ENCODE results near the gene GSPT1. TPM values are rescaled to one million over a fixed set of nuclear protein-coding genes. Genes with fewer than 3 reads are reported as not detected.

GSPT1 gene
- total RNA-seq (2011; cell fraction: chromatin; rRNA removed; ENCODE audit: low replicate concordance) = 57.0 and 199 TPM in 2 replicates
- 38.0 and 40.4 TPM in 2 replicates for total RNA-seq (2011; cell fraction: nucleolus; rRNA removed)
- total RNA-seq (2011; cell fraction: nucleoplasm; rRNA removed) = 65.7 and 69.3 TPM in 2 replicates
- 107 TPM in 2 replicates for total RNA-seq (2014; rRNA removed)
- 151 and 161 TPM in 2 replicates for total RNA-seq (2014; rRNA removed; fragmentation: Illumina TruSeq; extraction: Trizol)
- 147 and 148 TPM in 2 replicates for total RNA-seq (2015; rRNA removed; fragmentation: Illumina TruSeq; extraction: Trizol)
- total RNA-seq (2021) = 210 and 219 TPM in 2 replicates
- 126 and 162 TPM in 2 replicates for polyA plus RNA-seq (2011; rRNA removed)
- 34.0 and 61.3 TPM in 2 replicates for polyA plus RNA-seq (2011; cell fraction: cytosol; rRNA removed)
- 44.0 and 62.3 TPM in 2 replicates for polyA plus RNA-seq (2011; cell fraction: nucleus; rRNA removed)
- 105 and 133 TPM in 2 replicates for polyA plus RNA-seq (2012)
- polyA plus RNA-seq (2014; fragmentation: Illumina TruSeq; extraction: Trizol) = 219 and 269 TPM in 2 replicates
- polyA plus RNA-seq (2014; fragmentation: Nextera tagmentation; extraction: Ambion mirVana) = 10 to 100 TPM; 63.8 to 75.0 TPM
- polyA plus RNA-seq (2014; rRNA removed) = 111 and 132 TPM in 2 replicates
- 195 and 213 TPM in 2 replicates for polyA minus RNA-seq (2011; rRNA and poly(A)+ RNA removed)
- polyA minus RNA-seq (2011; cell fraction: cytosol; rRNA and poly(A)+ RNA removed) = 105 and 141 TPM in 2 replicates
- polyA minus RNA-seq (2011; cell fraction: nucleus; rRNA and poly(A)+ RNA removed) = 21.4 and 47.9 TPM in 2 replicates
- percentile 92 among the genes with signal in this experiment for Bru-seq, nascent RNA
- BruChase-seq, experiment 1, labeled RNA remaining after a 2-hour chase = percentile 97 among the genes with signal in this experiment
- percentile 98 among the genes with signal in this experiment for BruChase-seq, experiment 2, labeled RNA remaining after a 6-hour chase
- long read RNA-seq, experiment 1, full-length matches to known transcripts = 827 of 1,110 reads
- long read RNA-seq, experiment 1, partial matches to known transcripts = 204 of 1,110 reads
- long read RNA-seq, experiment 1, other reads (novel, unspliced or antisense) = 79 of 1,110 reads
- long read RNA-seq, experiment 2, full-length matches to known transcripts = 110 of 225 reads
- long read RNA-seq, experiment 2, partial matches to known transcripts = 51 of 225 reads
- long read RNA-seq, experiment 2, other reads (novel, unspliced or antisense) = 64 of 225 reads
- long read RNA-seq, experiment 3, full-length matches to known transcripts = 5 of 22 reads
- long read RNA-seq, experiment 3, partial matches to known transcripts = 14 of 22 reads
- long read RNA-seq, experiment 3, other reads (novel, unspliced or antisense) = 3 of 22 reads

- Histone ChIP-seq H3K4me1 (replicated peaks in 1 of 2; ENCODE audit: control insufficient read depth in 2 of 2, insufficient read depth in 2 of 2, low read length in 2 of 2) (peaks cover 14 to 16% of the 10 kb centered on the region in 2 experiments), H3K4me3 (peak within 1 kb of the TSS; percentile 95), H3K27ac (ENCODE audit: extremely low read depth, low read depth, low read length) (peak within 1 kb of the TSS; percentile 92), H3K27me3 (ENCODE audit: control insufficient read depth in 2 of 2, insufficient read depth in 2 of 2, low read length in 2 of 2) (no peaks in the 10 kb centered on the region), H3K9me3 (replicated peaks; ENCODE audit: control insufficient read depth, insufficient read depth, low read depth, low read length) (no peaks in the 10 kb centered on the region), H3K79me2 (ENCODE audit: control insufficient read depth, insufficient read depth, low read length) (peaks cover 49% of the 10 kb centered on the region), H3K4me2 (ENCODE audit: insufficient read depth, low read length) (peak within 1 kb of the TSS; percentile 88), H3K9me1 (ENCODE audit: control insufficient read depth, insufficient read depth, low read length) (no peaks in the 10 kb centered on the region), H2AFZ (ENCODE audit: low read depth, low read length) (peak within 1 kb of the TSS; percentile 94), H3K36me3 (ENCODE audit: control insufficient read depth, insufficient read depth, low read length) (peaks cover 29% of the 10 kb centered on the region), H4K20me1 (replicated peaks; ENCODE audit: control insufficient read depth, insufficient read depth, low read length) (peaks cover 32% of the 10 kb centered on the region), H3K9ac (ENCODE audit: insufficient read depth in 1 of 2, low read depth in 2 of 2, low read length in 2 of 2) (peak within 1 kb of the TSS; percentile 92 to 97)
- peak; percentile 93 for ATAC-seq
- BruUV-seq (replicated peaks) = no TSS peak
- CTCF ChIA-PET (ENCODE audit: low intra/inter-chr PET ratio) = no interaction called here
- 1% methylated on average over 62 of the region's 84 CpGs for WGBS (ENCODE audit: insufficient coverage, low coverage, missing lambda C conversion rate)
- peak; percentile 89 for FAIRE-seq
- DNase-seq (ENCODE audit: extremely low read depth in 1 of 4, low spot score in 3 of 4) = peak; percentile 91 to 99 (median 94)
- POLR2A ChIA-PET = interaction anchor here (0.6 to 1.2 kb wide), 9 partner anchors 10 to 152 kb away, joined by 3 to 5 read pairs (median 4); partner anchors contain the start of gene SNX29
- in situ Hi-C loops (cut with MboI) = no loop called here
- intact Hi-C loops (cut with micrococcal nuclease) = no loop called here
- TF ChIP-seq SIRT6 (IDR thresholded peaks at IDR 0.05; ENCODE audit: low read depth, low read length) (no peak), ZFX (CRISPR knock-in tag; IDR thresholded peaks at IDR 0.05) (peak; percentile 75), TBP (optimal IDR thresholded peaks at IDR 0.05; ENCODE audit: low read depth, low read length) (peak; percentile 84), CCAR2 (IDR thresholded peaks at IDR 0.05; ENCODE audit: low read depth, low read length) (no peak), ZBED1 (IDR thresholded peaks at IDR 0.05) (peak; percentile 97), ZNF584 (CRISPR knock-in tag; IDR thresholded peaks at IDR 0.05; ENCODE audit: low read depth) (peak; percentile 73; the same call in 1 of the 2 replicates), ZBTB34 (CRISPR knock-in tag; IDR thresholded peaks at IDR 0.05) (no peak), CCNT2 (IDR thresholded peaks at IDR 0.05; ENCODE audit: borderline replicate concordance, extremely low read depth, insufficient read length, low read depth, low read length) (peak; percentile 43), FOXO4 (CRISPR knock-in tag; IDR thresholded peaks at IDR 0.05) (no peak), NR2F6 (CRISPR knock-in tag; IDR thresholded peaks at IDR 0.05) (no peak), TFAP4 (CRISPR knock-in tag; IDR thresholded peaks at IDR 0.05; ENCODE audit: borderline replicate concordance) (peak; percentile 92), RBFOX2 (IDR thresholded peaks at IDR 0.05; ENCODE audit: low read depth, low read length) (peak; percentile 96)
Measured at GRCh38 chr16:11915644-11916523, at the start of gene GSPT1. GSPT1 (minus strand) TSS chr16:11915956; CDS start chr16:11915720, 236 bp downstream.

All from K562 (cell line).